Uterus (tissue), 4 donors: ENCODE data around the gene TLE2. TPM values are rescaled to one million over a fixed set of nuclear protein-coding genes. Genes with fewer than 3 reads are reported as not detected.

Experiments
- DNase-seq, 2 donors: peaks; one replicate each; pipeline ENCODE4 v3.0.0-alpha.2; 2019 to 2020
- H3K27ac ChIP-seq, 2 donors: fragments of 200-600 bp; sonication (generic); 1 replicate in 1 of 2; 2 replicates in 1 of 2; pipeline ENCODE4 v1.5.1; 2016 to 2018
- H3K27me3 ChIP-seq, 2 donors: fragments of 200-600 bp; sonication (generic); one replicate each; pipeline ENCODE4 v1.5.1; 2018 to 2019; ENCODE audit warnings: control low read depth in 1 of 2
- H3K36me3 ChIP-seq, 2 donors: fragments of 200-600 bp; sonication (generic); one replicate each; pipeline ENCODE4 v1.5.1; 2019; ENCODE audit warnings: control low read depth in 1 of 2
- H3K4me1 ChIP-seq, 2 donors: fragments of 200-600 bp; sonication (generic); one replicate each; pipeline ENCODE4 v1.5.1; 2018 to 2019; ENCODE audit warnings: control low read depth in 1 of 2
- H3K4me3 ChIP-seq, 2 donors: fragments of 200-600 bp; sonication (generic); 1 replicate in 1 of 2; 2 replicates in 1 of 2; pipeline ENCODE4 v1.5.1; 2018 to 2019; ENCODE audit warnings: mild to moderate bottlenecking in 1 of 2
- H3K9me3 ChIP-seq, 2 donors: fragments of 200-600 bp; sonication (generic); one replicate each; pipeline ENCODE4 v1.5.1; 2019; ENCODE audit warnings: control low read depth in 1 of 2
- POLR2A ChIP-seq, 2 donors: fragments of 450-650 bp; IDR thresholded peaks; one replicate each; pipeline ENCODE4 v1.6.1; 2016; ENCODE audit warnings: antibody characterized with exemption in 2 of 2, mild to moderate bottlenecking in 1 of 2, moderate library complexity in 1 of 2
- intact Hi-C: fragments of 100-400 bp; cut with DNase I; formaldehyde crosslinking; loops from one replicate; pipeline ENCODE4 v1.15.1; 2023; ENCODE audit warnings: low total_unique reads
- total RNA-seq, 4 donors: library from RNA; depleted of rRNA in 3 of 4; stranded (reverse); fragments of >200 nt in 3 of 4; gene quantifications; one replicate each; pipeline versions ENCODE4 v1.1.0 to v1.2.4, GENCODE V29; 2014 to 2023
- TF ChIP-seq, protein P1 (sequence below), 4 experiments: fragments of 200-600 bp in 2 of 4; fragments of 450-650 bp in 2 of 4; sonication (generic) in 2 of 4; IDR thresholded peaks; one replicate each; pipeline ENCODE4 v1.5.1; 2016 to 2019; ENCODE audit warnings: antibody characterized with exemption in 4 of 4, mild to moderate bottlenecking in 2 of 4, moderate library complexity in 1 of 4
- donor health status: DM: yes; HTN: yes; CAD: no.

TLE2 gene
- total RNA-seq, 4 donors from 2014 or later, result 24.9 to 102 (median 62.3) TPM

- no peak overlapping the region for H3K27ac ChIP-seq
- DNase-seq, result no peak
- intact Hi-C loops, result no loop called here
- H3K4me3 ChIP-seq, result no peak overlapping the region
- no peaks in the 10 kb centered on the region for H3K9me3 ChIP-seq
- no peaks in the 10 kb centered on the region for H3K4me1 ChIP-seq
- no peaks in the 10 kb centered on the region for H3K36me3 ChIP-seq
- no peak for TF ChIP-seq POLR2A (IDR thresholded peaks at IDR 0.05)
- TF ChIP-seq, protein P1, sequence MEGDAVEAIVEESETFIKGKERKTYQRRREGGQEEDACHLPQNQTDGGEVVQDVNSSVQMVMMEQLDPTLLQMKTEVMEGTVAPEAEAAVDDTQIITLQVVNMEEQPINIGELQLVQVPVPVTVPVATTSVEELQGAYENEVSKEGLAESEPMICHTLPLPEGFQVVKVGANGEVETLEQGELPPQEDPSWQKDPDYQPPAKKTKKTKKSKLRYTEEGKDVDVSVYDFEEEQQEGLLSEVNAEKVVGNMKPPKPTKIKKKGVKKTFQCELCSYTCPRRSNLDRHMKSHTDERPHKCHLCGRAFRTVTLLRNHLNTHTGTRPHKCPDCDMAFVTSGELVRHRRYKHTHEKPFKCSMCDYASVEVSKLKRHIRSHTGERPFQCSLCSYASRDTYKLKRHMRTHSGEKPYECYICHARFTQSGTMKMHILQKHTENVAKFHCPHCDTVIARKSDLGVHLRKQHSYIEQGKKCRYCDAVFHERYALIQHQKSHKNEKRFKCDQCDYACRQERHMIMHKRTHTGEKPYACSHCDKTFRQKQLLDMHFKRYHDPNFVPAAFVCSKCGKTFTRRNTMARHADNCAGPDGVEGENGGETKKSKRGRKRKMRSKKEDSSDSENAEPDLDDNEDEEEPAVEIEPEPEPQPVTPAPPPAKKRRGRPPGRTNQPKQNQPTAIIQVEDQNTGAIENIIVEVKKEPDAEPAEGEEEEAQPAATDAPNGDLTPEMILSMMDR (IDR thresholded peaks at IDR 0.05), result no peak
- no peaks in the 10 kb centered on the region for H3K27me3 ChIP-seq
Observed at GRCh38 chr19:3019211-3019854, 9.7 kb downstream of the TLE2 start.

DNA sequence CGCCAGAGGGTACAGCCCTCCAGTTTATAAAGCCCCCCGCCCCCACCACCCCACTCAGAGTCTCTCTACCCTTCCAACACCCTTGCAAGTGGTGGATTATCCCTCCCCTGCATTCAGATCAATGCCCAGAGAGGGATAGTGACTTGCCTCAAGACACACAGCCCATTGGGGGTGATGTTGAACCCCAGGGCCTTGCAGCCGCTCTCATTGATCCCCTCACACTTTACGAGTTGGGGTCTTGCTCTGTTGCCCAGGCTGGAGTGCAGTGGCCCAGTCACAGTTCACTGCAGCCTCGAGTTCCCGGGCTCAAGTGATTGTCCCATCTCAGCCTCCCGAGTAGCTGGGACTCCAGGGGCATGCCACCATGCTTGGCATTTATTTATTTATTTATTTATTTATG lies 11.2 kb downstream of the TLE2 start:
- no peak overlapping the region for H3K4me3 ChIP-seq
- no peak overlapping the region for H3K27ac ChIP-seq
- no peak for DNase-seq
- no peaks in the 10 kb centered on the region for H3K4me1 ChIP-seq
- no peaks in the 10 kb centered on the region for H3K9me3 ChIP-seq
- TF ChIP-seq POLR2A (IDR thresholded peaks at IDR 0.05), result no peak
- TF ChIP-seq, protein P1 (IDR thresholded peaks at IDR 0.05), result no peak
- H3K27me3 ChIP-seq, result no peaks in the 10 kb centered on the region
- intact Hi-C loops, result no loop called here
- no peaks in the 10 kb centered on the region for H3K36me3 ChIP-seq

DNA sequence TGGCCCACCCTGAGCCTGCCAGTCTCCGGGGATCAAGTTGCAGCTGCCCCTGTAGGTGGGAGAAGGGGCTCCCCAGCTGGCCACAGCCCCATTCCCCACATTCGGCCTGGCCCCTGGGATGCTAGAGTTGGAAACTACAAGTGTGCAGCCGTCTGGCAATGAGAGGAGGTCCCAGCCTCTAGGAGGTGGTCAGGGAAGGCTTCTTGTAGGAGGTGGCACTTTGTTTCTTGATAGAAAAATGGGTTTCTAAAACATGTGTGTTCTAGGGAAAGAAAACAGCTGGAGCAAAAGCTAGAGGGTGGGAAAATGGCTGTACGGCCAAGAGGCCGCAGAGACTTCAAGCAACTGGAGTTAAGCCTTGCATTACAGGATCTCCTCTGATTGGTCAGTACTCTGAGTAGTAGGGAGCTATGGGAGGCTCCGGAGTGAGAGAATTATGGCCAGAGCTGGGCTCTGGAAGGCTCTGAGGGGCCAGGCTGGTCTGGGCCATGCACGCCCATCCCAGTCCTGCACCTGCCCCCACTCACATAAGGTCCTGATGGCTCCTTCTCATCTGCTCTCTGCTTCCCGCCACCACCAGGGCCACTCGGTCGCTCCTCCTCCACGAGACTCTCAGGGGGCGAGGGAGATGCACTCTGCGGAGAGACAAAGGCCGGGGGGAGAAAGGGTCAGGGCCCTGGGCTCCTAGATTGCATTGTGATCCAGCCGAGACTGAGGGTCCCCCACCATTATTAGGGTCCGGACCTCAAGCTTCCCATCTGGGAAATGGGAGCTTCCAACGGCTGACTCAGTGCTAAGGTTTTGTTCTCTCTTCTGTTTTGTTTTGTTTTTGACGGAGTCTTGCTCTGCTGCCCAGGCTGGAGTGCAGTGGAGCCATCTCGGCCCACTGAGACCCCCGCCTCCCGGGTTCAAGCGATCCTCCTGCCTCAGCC lies 13.7 kb downstream of the TLE2 start:
- H3K27ac ChIP-seq, result no peak overlapping the region
- TF ChIP-seq, protein P1 (IDR thresholded peaks at IDR 0.05), result no peak
- no peak for TF ChIP-seq POLR2A (IDR thresholded peaks at IDR 0.05)
- no peak for DNase-seq
- no peaks in the 10 kb centered on the region for H3K4me1 ChIP-seq
- no peaks in the 10 kb centered on the region for H3K9me3 ChIP-seq
- no peaks in the 10 kb centered on the region for H3K27me3 ChIP-seq
- no peaks in the 10 kb centered on the region for H3K36me3 ChIP-seq
- no peak overlapping the region for H3K4me3 ChIP-seq
- intact Hi-C loops, result no loop called here

DNA sequence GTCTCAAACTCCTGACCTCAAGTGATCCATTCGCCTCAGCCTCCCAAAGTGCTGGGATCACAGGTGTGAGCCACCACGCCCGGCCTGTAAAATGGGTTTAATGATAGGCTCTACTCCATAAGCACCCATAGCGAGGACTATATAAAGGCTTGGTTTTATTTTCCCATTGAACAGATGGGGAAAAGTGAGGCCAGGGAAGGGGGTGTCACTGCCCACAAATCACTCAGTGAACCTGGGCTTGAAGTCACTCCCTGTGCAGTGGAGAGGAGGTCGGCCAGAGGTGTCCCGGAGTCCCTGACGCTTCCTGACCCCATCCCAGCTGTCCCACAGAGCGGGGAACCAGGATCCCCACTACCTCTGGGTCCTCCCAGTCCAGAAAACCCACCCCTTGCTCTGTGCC lies 14.9 kb downstream of the TLE2 start:
- no peaks in the 10 kb centered on the region for H3K27me3 ChIP-seq
- no peaks in the 10 kb centered on the region for H3K36me3 ChIP-seq
- no peak overlapping the region for H3K4me3 ChIP-seq
- no peaks in the 10 kb centered on the region for H3K4me1 ChIP-seq
- H3K9me3 ChIP-seq, result no peaks in the 10 kb centered on the region
- no peak for DNase-seq
- intact Hi-C loops, result no loop called here
- H3K27ac ChIP-seq, result no peak overlapping the region
- TF ChIP-seq POLR2A (IDR thresholded peaks at IDR 0.05), result no peak
- TF ChIP-seq, protein P1 (IDR thresholded peaks at IDR 0.05), result no peak

GRCh38 chr19:3013263-3013725 lies 15.8 kb downstream of the TLE2 start:
- TF ChIP-seq POLR2A (IDR thresholded peaks at IDR 0.05), result no peak
- TF ChIP-seq, protein P1 (IDR thresholded peaks at IDR 0.05), result no peak
- H3K9me3 ChIP-seq, result no peaks in the 10 kb centered on the region
- H3K27ac ChIP-seq, result no peak overlapping the region
- no peaks in the 10 kb centered on the region for H3K4me1 ChIP-seq
- no peak overlapping the region for H3K4me3 ChIP-seq
- H3K27me3 ChIP-seq, result no peaks in the 10 kb centered on the region
- DNase-seq, result no peak
- no peaks in the 10 kb centered on the region for H3K36me3 ChIP-seq
- intact Hi-C loops, result no loop called here
